Measurements from ENCODE around the gene MMP11.

- TF ChIP-seq EZH2 (IDR thresholded peaks at IDR 0.05; ENCODE audit: low read depth, unreplicated experiment) (no peak), CTCF (conservative IDR thresholded peaks at IDR 0.05; ENCODE audit: low read depth in 2 of 2) (no peak)
These were observed 5.9 kb downstream of the MMP11 start for GRCh38 chr22:23778577-23778900.
